Adrenal gland (tissue), 12 donors: ENCODE measurements around the gene MYO1E. TPM values are rescaled to one million over a fixed set of nuclear protein-coding genes. Genes with fewer than 3 reads are reported as not detected.
"Not testable (repeated sequence)": the region's sequence is repeated elsewhere in the genome, so short reads cannot be mapped to it uniquely, and the experiment has no call there.

Experiments
- DNase-seq, 7 donors: peaks; one replicate each; pipeline ENCODE4 v3.0.0-alpha.2; 2019 to 2020
- H3K27ac ChIP-seq, 5 donors: fragments of 200-600 bp; sonication (generic) in 4 of 5; 1 replicate in 3 of 5; 2 replicates in 2 of 5; pipeline versions ENCODE4 v1.5.1 to v1.8.0; 2016 to 2020; ENCODE audit warnings: mild to moderate bottlenecking in 1 of 5
- H3K27me3 ChIP-seq: fragments of 200-600 bp; 2 replicates; pipeline ENCODE4 v1.8.0; 2021
- H3K36me3 ChIP-seq, 2 donors: fragments of 200-600 bp; replicated peaks in 1 of 2; 1 replicate in 1 of 2; 2 replicates in 1 of 2; pipeline versions ENCODE4 v1.5.1 to v1.8.0; 2018 to 2022
- H3K4me1 ChIP-seq, 2 donors: fragments of 200-600 bp; replicated peaks in 1 of 2; 1 replicate in 1 of 2; 2 replicates in 1 of 2; pipeline versions ENCODE4 v1.5.1 to v1.8.0; 2018 to 2021
- H3K4me3 ChIP-seq, 4 donors: fragments of 200-600 bp; sonication (generic) in 3 of 4; one replicate each; pipeline ENCODE4 v1.5.1; 2016 to 2018
- H3K9me3 ChIP-seq, 3 donors: fragments of 200-600 bp; sonication (generic) in 1 of 3; replicated peaks in 1 of 3; 1 replicate in 2 of 3; 2 replicates in 1 of 3; pipeline versions ENCODE4 v1.5.1 to v1.8.0; 2016 to 2021
- CTCF ChIP-seq, 6 experiments: fragments of 450-650 bp in 4 of 6; fragments of 200-600 bp in 2 of 6; sonication (generic) in 1 of 6; IDR thresholded peaks; 1 replicate in 5 of 6; 2 replicates in 1 of 6; pipeline versions ENCODE4 v1.5.1 to v1.8.0; 2016 to 2021; ENCODE audit warnings: antibody characterized with exemption in 6 of 6, mild to moderate bottlenecking in 2 of 6, moderate library complexity in 1 of 6
- POLR2A ChIP-seq, 2 donors: fragments of 450-650 bp; IDR thresholded peaks; one replicate each; pipeline ENCODE4 v1.6.1; 2017; ENCODE audit warnings: antibody characterized with exemption in 2 of 2, mild to moderate bottlenecking in 2 of 2, moderate library complexity in 1 of 2
- WGBS, 4 donors: extraction: QIAGEN DNeasy Blood & Tissue Kit in 2 of 4; methylation state at CpG; one replicate each; pipeline versions ENCODE4 v1.1.5 to v1.1.7; 2013 to 2017; 5-methylcytosine and 5-hydroxymethylcytosine counted together
- intact Hi-C, 2 donors: fragments of 100-400 bp; cut with DNase I; formaldehyde crosslinking; loops; one replicate each; pipeline versions ENCODE4 v1.14.1 to v1.15.0; 2022 to 2023
- polyA plus RNA-seq, 3 donors: library from polyadenylated mRNA; stranded (reverse); fragments of 200-250 nt in 2 of 3; fragments of 350-450 nt in 1 of 3; fragmentation: Illumina TruSeq in 1 of 3; extraction: RNeasy Lipid Tissue Mini Kit (QIAGEN cat#74804) in 1 of 3; gene quantifications; one replicate each; pipeline ENCODE4 v1.2.3, GENCODE V29; 2013 to 2014
- total RNA-seq, 9 donors: library from RNA; depleted of rRNA in 4 of 9; stranded (reverse); fragments of >200 nt in 4 of 9; fragments of 120-200 nt in 1 of 9; fragmentation: NEBNext Ultra II Directional in 1 of 9; extraction: Animal tissue kit (Norgen Biotek cat#: 25700) in 1 of 9; gene quantifications; one replicate each; pipeline versions ENCODE4 v1.1.0 to v1.2.4, GENCODE V29; 2013 to 2023
- donor health status: healthy with polysubstance abuse.
- donor health status: Bipolar disorder and iron deficiency.
- donor health status: DM: yes; HTN: yes; CAD: no.
- donor health status: DM: no; HTN: no; CAD: no.
- donor health status: DM: no; HTN: no; CAD: no.
- donor health status: DM: yes; HTN: yes; CAD: no.

The MYO1E gene
- total and polyA plus RNA-seq, 12 donors, result 11.9 to 50.8 (median 26.0) TPM

- intact Hi-C loops, result no loop called here
- no peak for TF ChIP-seq POLR2A (IDR thresholded peaks at IDR 0.05)
- TF ChIP-seq CTCF (IDR thresholded peaks at IDR 0.05), result no peak
- no peaks in the 10 kb centered on the region for H3K36me3 ChIP-seq
- H3K4me1 ChIP-seq, result peaks cover 0 to 4% of the 10 kb centered on the region in 2 donors
- WGBS, 4 donors, result 88 to 94% (median 91%) methylated on average over 5 of the region's 5 CpGs
- H3K4me3 ChIP-seq, result no peak overlapping the region
- H3K27ac ChIP-seq, result no peak overlapping the region
- no peaks in the 10 kb centered on the region for H3K9me3 ChIP-seq
- no peak for DNase-seq
- no peaks in the 10 kb centered on the region for H3K27me3 ChIP-seq
Measured at GRCh38 chr15:59280855-59281254, 91.8 kb downstream of the MYO1E start.

GRCh38 chr15:59280292-59280691, 92.4 kb downstream of the MYO1E start:
- H3K4me1 ChIP-seq, H3K9me3 ChIP-seq, intact Hi-C loops, H3K27ac ChIP-seq, H3K36me3 ChIP-seq, H3K27me3 ChIP-seq, H3K4me3 ChIP-seq, DNase-seq: not testable (repeated sequence)
- 77 to 84% (median 80%) methylated on average over 6 of the region's 6 CpGs for WGBS, 4 donors

GRCh38 chr15:59279023-59279422, 93.6 kb downstream of the MYO1E start:
- H3K4me1 ChIP-seq, result peaks cover 0 to 4% of the 10 kb centered on the region in 2 donors
- H3K36me3 ChIP-seq, result no peaks in the 10 kb centered on the region
- intact Hi-C loops, result no loop called here
- H3K9me3 ChIP-seq, result no peaks in the 10 kb centered on the region
- no peak overlapping the region for H3K27ac ChIP-seq
- DNase-seq, result no peak
- no peak for TF ChIP-seq CTCF (IDR thresholded peaks at IDR 0.05)
- no peak for TF ChIP-seq POLR2A (IDR thresholded peaks at IDR 0.05)
- WGBS, 4 donors, result 88 to 95% (median 92%) methylated on average over 5 of the region's 5 CpGs
- no peak overlapping the region for H3K4me3 ChIP-seq
- no peaks in the 10 kb centered on the region for H3K27me3 ChIP-seq

GRCh38 chr15:59278120-59278519, 94.6 kb downstream of the MYO1E start:
- no peak overlapping the region for H3K4me3 ChIP-seq
- H3K27me3 ChIP-seq, result no peaks in the 10 kb centered on the region
- DNase-seq, result no peak
- no peaks in the 10 kb centered on the region for H3K36me3 ChIP-seq
- TF ChIP-seq CTCF (IDR thresholded peaks at IDR 0.05), result no peak
- no peak for TF ChIP-seq POLR2A (IDR thresholded peaks at IDR 0.05)
- 77 to 86% (median 82%) methylated on average over 3 of the region's 3 CpGs for WGBS, 4 donors
- H3K9me3 ChIP-seq, result no peaks in the 10 kb centered on the region
- intact Hi-C loops, result no loop called here
- H3K27ac ChIP-seq, result no peak overlapping the region
- peaks cover 0 to 4% of the 10 kb centered on the region in 2 donors for H3K4me1 ChIP-seq
